ENCODE results near the gene IL25. TPM values are rescaled to one million over a fixed set of nuclear protein-coding genes. Genes with fewer than 3 reads are reported as not detected.

Gene IL25
- polyA plus RNA-seq, 3 donors, result not detected

GRCh38 chr14:23381871-23382270, 9.3 kb downstream of the IL25 start:
- H3K27ac ChIP-seq (ENCODE audit: low read depth in 1 of 2, low read length in 2 of 2), result no peak overlapping the region
- intact Hi-C loops (cut with micrococcal nuclease), result no loop called here
- H3K79me2 ChIP-seq (ENCODE audit: insufficient read depth, low read length), result no peaks in the 10 kb centered on the region
- no peaks in the 10 kb centered on the region for H3K36me3 ChIP-seq (replicated peaks in 1 of 2; ENCODE audit: control insufficient read depth in 1 of 2, insufficient read depth in 2 of 2, low read length in 2 of 2)
- H4K20me1 ChIP-seq (ENCODE audit: insufficient read depth, low read length), result no peaks in the 10 kb centered on the region
- no peak overlapping the region for H3K4me2 ChIP-seq (replicated peaks; ENCODE audit: extremely low read depth, low read length, poor library complexity, severe bottlenecking)
- no peak for TF ChIP-seq CTCF (IDR thresholded peaks at IDR 0.05)
- no peak overlapping the region for H2AFZ ChIP-seq (ENCODE audit: insufficient read depth, low read depth, low read length, poor library complexity, severe bottlenecking)
- H3K9ac ChIP-seq (ENCODE audit: insufficient read depth, low read length, poor library complexity, severe bottlenecking), result no peak overlapping the region
- H3K36me3 Mint-ChIP-seq, result no peaks in the 10 kb centered on the region
- no peaks in the 10 kb centered on the region for H3K4me1 Mint-ChIP-seq
- peaks cover 3 to 13% (median 10%) of the 10 kb centered on the region in 3 donors for H3K27me3 Mint-ChIP-seq (ENCODE audit: low read depth in 3 of 3)
- no peak overlapping the region for H3K27ac Mint-ChIP-seq
- no peak for DNase-seq
- no peak overlapping the region for H3K4me3 Mint-ChIP-seq
- H3K9me3 Mint-ChIP-seq, result peaks cover 0 to 1% (median 0%) of the 10 kb centered on the region in 7 donors
- H3K4me1 ChIP-seq (ENCODE audit: control insufficient read depth in 1 of 2, insufficient read depth in 2 of 2, low read length in 2 of 2), result no peaks in the 10 kb centered on the region
- no peak overlapping the region for H3K4me3 ChIP-seq (replicated peaks in 1 of 3; ENCODE audit: low read depth in 2 of 3, low read length in 3 of 3)
- H3K27me3 ChIP-seq (ENCODE audit: control insufficient read depth in 2 of 2, insufficient read depth in 2 of 2, low read length in 2 of 2), result no peaks in the 10 kb centered on the region
- WGBS (ENCODE audit: insufficient coverage), result 37% methylated on average over 3 of the region's 3 CpGs
- H3K9me3 ChIP-seq (replicated peaks in 1 of 2; ENCODE audit: control insufficient read depth in 1 of 2, insufficient read depth in 1 of 2, low read length in 2 of 2), result no peaks in the 10 kb centered on the region

- H3K4me1 ChIP-seq (ENCODE audit: control insufficient read depth in 1 of 2, insufficient read depth in 2 of 2, low read length in 2 of 2), result no peaks in the 10 kb centered on the region
- H3K4me3 ChIP-seq (replicated peaks in 1 of 3; ENCODE audit: low read depth in 2 of 3, low read length in 3 of 3), result no peak overlapping the region
- no peaks in the 10 kb centered on the region for H3K79me2 ChIP-seq (ENCODE audit: insufficient read depth, low read length)
- H3K9me3 ChIP-seq (replicated peaks in 1 of 2; ENCODE audit: control insufficient read depth in 1 of 2, insufficient read depth in 1 of 2, low read length in 2 of 2), result no peaks in the 10 kb centered on the region
- Mint-ChIP-seq H3K27ac (peak overlapping the region in 1 of 7 donors; percentile 44), H3K4me3 (peak overlapping the region in 1 of 2 donors; percentile 19), H3K4me1 (no peaks in the 10 kb centered on the region), H3K36me3 (no peaks in the 10 kb centered on the region), H3K9me3 (peaks cover 0 to 1% (median 0%) of the 10 kb centered on the region in 7 donors), H3K27me3 (ENCODE audit: low read depth in 3 of 3) (peaks cover 3 to 13% (median 10%) of the 10 kb centered on the region in 3 donors)
- intact Hi-C loops (cut with micrococcal nuclease), result no loop called here
- no peak overlapping the region for H3K27ac ChIP-seq (ENCODE audit: low read depth in 1 of 2, low read length in 2 of 2)
- H4K20me1 ChIP-seq (ENCODE audit: insufficient read depth, low read length), result no peaks in the 10 kb centered on the region
- no peaks in the 10 kb centered on the region for H3K27me3 ChIP-seq (ENCODE audit: control insufficient read depth in 2 of 2, insufficient read depth in 2 of 2, low read length in 2 of 2)
- WGBS (ENCODE audit: insufficient coverage), result 96% methylated on average over 4 of the region's 6 CpGs
- H2AFZ ChIP-seq (ENCODE audit: insufficient read depth, low read depth, low read length, poor library complexity, severe bottlenecking), result no peak overlapping the region
- H3K36me3 ChIP-seq (replicated peaks in 1 of 2; ENCODE audit: control insufficient read depth in 1 of 2, insufficient read depth in 2 of 2, low read length in 2 of 2), result no peaks in the 10 kb centered on the region
- no peak for TF ChIP-seq CTCF (IDR thresholded peaks at IDR 0.05)
- H3K9ac ChIP-seq (ENCODE audit: insufficient read depth, low read length, poor library complexity, severe bottlenecking), result no peak overlapping the region
- no peak overlapping the region for H3K4me2 ChIP-seq (replicated peaks; ENCODE audit: extremely low read depth, low read length, poor library complexity, severe bottlenecking)
- DNase-seq, result no peak
Observed at GRCh38 chr14:23382276-23382675, 9.7 kb downstream of the IL25 start.
